ENCODE measurements around the gene ARID3A.

The ARID3A gene

DNA sequence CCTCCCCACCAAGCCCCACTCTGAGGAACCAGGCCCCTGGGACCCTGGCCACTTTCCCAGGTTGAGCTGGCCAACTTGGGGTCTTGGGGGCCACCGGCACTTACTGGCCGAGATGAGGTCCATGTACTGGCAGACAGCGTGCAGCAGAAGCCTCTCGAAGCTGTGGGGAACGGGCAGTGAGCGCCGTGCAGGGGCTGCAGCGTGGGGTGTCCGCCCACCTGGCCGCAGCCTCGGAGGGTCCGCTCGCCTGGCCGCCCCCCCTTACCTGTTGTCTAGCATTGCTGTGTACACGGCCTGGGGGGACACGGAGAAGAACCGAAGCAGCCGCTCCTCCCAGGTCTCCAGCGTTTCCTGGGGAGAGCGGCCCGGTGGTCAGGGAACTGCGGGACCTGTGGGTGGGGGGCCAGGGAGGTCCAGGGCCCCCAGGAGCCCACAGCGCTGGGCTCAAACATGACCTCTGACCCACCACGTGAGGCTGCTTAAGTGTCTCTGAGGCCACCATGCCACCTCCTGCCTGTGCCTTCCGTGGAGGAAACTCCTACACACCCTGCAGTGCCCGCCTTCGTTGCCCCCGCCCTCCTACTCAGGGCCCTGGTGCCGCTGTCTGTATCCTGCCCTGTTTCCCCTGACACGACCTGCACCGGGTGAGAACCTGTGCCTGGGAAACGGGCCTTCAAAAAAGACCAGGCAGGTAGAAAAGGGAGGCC is 26.3 kb upstream of the ARID3A start:
- Histone ChIP-seq H3K27me3 (ENCODE audit: insufficient read depth, poor library complexity, severe bottlenecking) (no peaks in the 10 kb centered on the region), H3K4me3 (replicated peaks; ENCODE audit: insufficient read depth, low read length) (no peak overlapping the region), H3K27ac (replicated peaks) (no peak overlapping the region)
- no peak for DNase-seq (ENCODE audit: low read depth in 1 of 2, low spot score in 1 of 2)
- TF ChIP-seq POLR2AphosphoS5 (IDR thresholded peaks at IDR 0.05; ENCODE audit: low read depth) (no peak), SPI1 (IDR thresholded peaks at IDR 0.05; ENCODE audit: borderline replicate concordance, low read depth) (no peak), GABPA (IDR thresholded peaks at IDR 0.05; ENCODE audit: low read depth) (no peak), REST (IDR thresholded peaks at IDR 0.05; ENCODE audit: insufficient replicate concordance, low read depth) (no peak), CTCF (IDR thresholded peaks at IDR 0.05; ENCODE audit: insufficient read depth, low read length) (no peak)

DNA sequence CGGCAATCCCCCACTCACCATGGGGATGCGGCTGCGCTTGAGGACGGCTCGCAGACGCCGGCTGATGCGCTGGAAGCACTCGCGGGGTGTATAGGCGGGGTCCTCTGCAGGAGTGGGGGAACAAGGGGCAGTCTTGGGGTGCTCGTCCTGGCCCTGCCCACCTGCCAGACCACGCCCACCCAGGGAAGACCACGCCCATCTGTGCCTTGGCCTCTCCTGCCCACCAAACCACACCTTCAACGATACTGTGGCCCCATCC is 25.9 kb upstream of the ARID3A start:
- DNase-seq (ENCODE audit: low read depth in 1 of 2, low spot score in 1 of 2) = no peak
- Histone ChIP-seq H3K27me3 (ENCODE audit: insufficient read depth, poor library complexity, severe bottlenecking) (no peaks in the 10 kb centered on the region), H3K27ac (replicated peaks) (no peak overlapping the region), H3K4me3 (replicated peaks; ENCODE audit: insufficient read depth, low read length) (no peak overlapping the region)
- TF ChIP-seq CTCF (IDR thresholded peaks at IDR 0.05; ENCODE audit: insufficient read depth, low read length) = no peak

DNA sequence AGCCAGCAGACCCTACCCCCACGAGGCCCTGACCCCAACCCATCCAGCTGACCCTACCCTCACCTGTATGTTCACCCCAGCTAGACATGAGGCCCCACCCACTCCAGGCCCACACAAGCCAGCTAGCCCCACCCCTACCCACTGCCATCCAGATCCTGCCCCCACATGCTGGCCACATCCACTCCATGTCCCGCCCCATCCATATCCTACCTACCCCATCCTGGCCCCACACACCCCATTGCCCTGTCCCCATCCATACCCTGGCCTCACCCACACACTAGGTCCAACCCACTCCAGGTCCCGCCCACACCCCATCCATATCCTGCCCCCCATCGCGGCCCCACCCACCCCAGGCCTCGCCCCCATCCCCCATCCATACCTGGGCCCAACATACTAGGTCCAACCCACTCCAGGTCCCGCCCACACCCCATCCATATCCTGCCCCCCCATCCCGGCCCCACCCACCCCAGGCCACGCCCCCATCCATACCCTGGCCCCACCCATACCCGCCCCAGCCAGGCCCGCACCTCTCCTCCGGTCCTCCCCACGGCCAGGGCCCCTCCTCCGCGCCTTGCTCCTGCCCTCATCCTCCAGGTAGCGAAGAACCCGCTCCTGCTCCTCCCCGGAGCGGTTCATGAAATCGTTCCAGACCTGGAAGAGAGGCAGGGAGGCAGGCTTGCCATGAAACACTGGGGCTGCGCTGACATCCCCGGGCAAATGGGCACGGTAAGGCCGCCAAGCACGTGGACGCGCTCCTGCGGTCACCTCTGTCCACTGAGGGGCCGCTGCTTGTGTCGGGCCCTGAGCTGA is 25.3 kb upstream of the ARID3A start:
- H3K27me3 ChIP-seq (ENCODE audit: insufficient read depth, poor library complexity, severe bottlenecking) = no peaks in the 10 kb centered on the region
- TF ChIP-seq REST (IDR thresholded peaks at IDR 0.05; ENCODE audit: insufficient replicate concordance, low read depth) = no peak
- TF ChIP-seq GABPA (IDR thresholded peaks at IDR 0.05; ENCODE audit: low read depth) = no peak
- no peak for TF ChIP-seq POLR2AphosphoS5 (IDR thresholded peaks at IDR 0.05; ENCODE audit: low read depth)
- TF ChIP-seq CTCF (IDR thresholded peaks at IDR 0.05; ENCODE audit: insufficient read depth, low read length) = no peak
- no peak for TF ChIP-seq SPI1 (IDR thresholded peaks at IDR 0.05; ENCODE audit: borderline replicate concordance, low read depth)
- DNase-seq (ENCODE audit: low read depth in 1 of 2, low spot score in 1 of 2) = no peak
- H3K27ac ChIP-seq (replicated peaks) = no peak overlapping the region
- no peak overlapping the region for H3K4me3 ChIP-seq (replicated peaks; ENCODE audit: insufficient read depth, low read length)

Data from HL-60 (cell line).